Measurements from ENCODE around the gene PDE6H.

PDE6H gene

GRCh38 chr12:14972816-14973215, at the start of gene PDE6H:
TSS of gene PDE6H (plus strand) at chr12:14973042. CDS start at chr12:14978013, 4,971 bp downstream.
- no peak for DNase-seq

- no peak for DNase-seq
These were observed 48.9 kb upstream of the PDE6H start for GRCh38 chr12:14923944-14924343.

- DNase-seq = no peak
These were observed 48.3 kb upstream of the PDE6H start for GRCh38 chr12:14924541-14924940.

- DNase-seq = no peak
These were observed 45.6 kb upstream of the PDE6H start for GRCh38 chr12:14927267-14927666.

GRCh38 chr12:14928931-14929330, 43.9 kb upstream of the PDE6H start:
- peak; percentile 38 for DNase-seq

- peak; percentile 77 for DNase-seq
These were observed 42.5 kb upstream of the PDE6H start for GRCh38 chr12:14930299-14930698.

- DNase-seq = no peak
These were observed 41.5 kb upstream of the PDE6H start for GRCh38 chr12:14931359-14931758.

GRCh38 chr12:14931791-14932560, 40.9 kb upstream of the PDE6H start:
- peak; percentile 36 for DNase-seq

GRCh38 chr12:14934511-14934910, 38.3 kb upstream of the PDE6H start:
- no peak for DNase-seq

GRCh38 chr12:14935031-14935430, 37.8 kb upstream of the PDE6H start:
- peak; percentile 78 for DNase-seq

- DNase-seq = no peak
These were observed 36.5 kb upstream of the PDE6H start for GRCh38 chr12:14936224-14936861.

GRCh38 chr12:14937014-14937413, 35.8 kb upstream of the PDE6H start:
- no peak for DNase-seq

- no peak for DNase-seq
These were observed 35.2 kb upstream of the PDE6H start for GRCh38 chr12:14937689-14938088.

- DNase-seq = no peak
These were observed 34.5 kb upstream of the PDE6H start, which contains the start of gene ERP27 for GRCh38 chr12:14938301-14938700. TSS of gene ERP27 (minus strand) at chr12:14938537. CDS start at chr12:14938508, 29 bp downstream.

GRCh38 chr12:14941369-14941768, 31.5 kb upstream of the PDE6H start:
- no peak for DNase-seq

GRCh38 chr12:14942196-14942931, 30.5 kb upstream of the PDE6H start:
- DNase-seq = no peak

GRCh38 chr12:14946162-14946561, 26.7 kb upstream of the PDE6H start:
- no peak for DNase-seq

- DNase-seq = no peak
These were observed 26.0 kb upstream of the PDE6H start for GRCh38 chr12:14946861-14947260.

- peak; percentile 99 for DNase-seq
These were observed 24.2 kb upstream of the PDE6H start for GRCh38 chr12:14948672-14949071.

GRCh38 chr12:14949631-14950030, 23.2 kb upstream of the PDE6H start:
- no peak for DNase-seq

- DNase-seq = no peak
These were observed 22.4 kb upstream of the PDE6H start for GRCh38 chr12:14950421-14950820.

GRCh38 chr12:14950982-14951746, 21.7 kb upstream of the PDE6H start:
- peak; percentile 60 for DNase-seq

GRCh38 chr12:14951851-14952250, 21.0 kb upstream of the PDE6H start:
- DNase-seq = no peak

Measured in kidney glomerular epithelial cell (primary cell).